ENCODE data around the gene ZNF14.

Gene ZNF14

DNA sequence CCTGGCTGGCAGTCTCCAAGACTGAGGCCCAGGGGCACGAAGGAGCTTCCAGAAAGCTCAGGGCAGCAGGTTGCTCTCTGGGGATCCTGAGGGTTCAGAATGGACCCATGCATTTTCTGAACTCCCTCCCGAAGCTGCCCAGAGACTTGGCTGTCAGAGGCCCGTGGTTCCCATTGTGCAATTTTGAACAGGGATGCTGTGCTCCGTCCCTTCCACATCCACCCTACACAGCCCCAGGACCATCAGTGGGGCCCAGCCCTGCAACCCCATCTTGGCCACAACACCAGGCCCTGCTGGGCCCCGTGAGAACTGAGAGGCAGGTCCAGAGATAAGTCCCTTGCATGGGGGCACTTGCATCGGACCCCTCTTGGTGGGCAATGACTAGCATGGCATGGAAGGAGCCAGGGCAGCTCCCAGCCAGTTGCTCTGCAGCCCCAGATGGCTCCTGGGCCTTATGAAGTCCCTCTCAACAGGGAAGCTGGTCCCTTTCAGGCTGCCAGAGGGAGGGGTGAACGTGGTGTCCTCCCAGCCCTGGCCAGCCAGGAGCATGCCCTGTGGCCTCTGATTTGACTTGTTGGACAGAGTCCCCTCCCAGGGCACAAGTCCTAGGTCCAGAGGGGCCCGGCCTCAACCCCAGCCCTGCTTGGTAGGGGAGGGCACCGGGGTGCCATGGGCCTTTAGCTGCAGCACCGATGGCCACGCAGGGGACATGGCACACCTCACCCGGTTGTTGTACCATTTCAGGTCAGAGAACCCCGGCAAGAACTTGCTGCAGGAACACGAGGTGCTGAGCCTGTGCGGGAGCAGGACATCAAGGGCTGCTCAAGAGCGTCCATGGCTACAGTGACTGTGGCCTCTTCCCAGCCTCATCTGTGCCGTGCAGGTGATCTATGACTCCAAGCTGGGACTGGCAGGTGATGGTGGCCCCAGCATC, 17.3 kb upstream of the ZNF14 start:
- no peak for DNase-seq (ENCODE audit: low spot score)
- in situ Hi-C loops (cut with MboI; ENCODE audit: low pct_unique_long_range_greater_than_20kb, low sequenced_read_pairs, unreplicated experiment) = no loop called here
- TF ChIP-seq CTCF (IDR thresholded peaks at IDR 0.05; ENCODE audit: extremely low read depth, insufficient read depth, missing control alignments) = no peak

DNA sequence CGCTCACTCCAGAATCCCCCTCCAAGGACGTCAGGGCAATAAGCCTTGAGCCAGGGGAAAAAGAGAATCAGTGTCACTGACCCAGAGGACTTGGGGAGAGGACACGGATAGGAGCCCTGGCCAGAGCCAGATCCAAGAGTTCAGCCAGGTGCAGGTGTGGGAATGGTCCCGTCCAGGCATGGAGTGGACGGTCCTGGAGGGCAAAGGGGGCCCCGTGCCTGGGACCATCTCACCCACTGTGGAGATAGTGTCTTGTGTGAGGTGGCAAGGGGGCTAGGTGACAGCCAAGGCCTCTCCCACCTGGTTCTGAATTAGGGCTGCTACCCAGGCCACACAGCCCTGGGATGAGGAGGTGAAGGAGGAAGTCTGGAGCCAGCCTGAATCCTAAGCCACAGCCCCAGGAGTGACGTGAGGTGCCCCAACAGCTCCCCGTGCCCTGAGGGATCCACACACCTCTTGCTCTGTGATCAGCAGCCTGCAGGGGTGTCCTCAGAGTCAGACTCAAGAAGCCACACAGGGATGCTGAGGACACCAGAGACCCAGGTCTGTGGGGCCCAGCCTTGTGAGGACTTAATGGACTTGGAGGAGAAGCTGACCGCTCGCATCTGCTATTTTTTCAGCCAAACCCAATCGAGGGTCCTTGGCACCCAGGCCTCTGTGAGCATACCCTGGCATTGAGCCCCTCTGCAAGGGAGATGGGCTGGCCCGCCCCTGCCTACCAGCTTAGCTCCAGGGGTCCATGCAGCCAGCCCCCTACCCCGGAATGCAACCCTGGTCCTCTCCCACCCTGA, 16.4 kb upstream of the ZNF14 start:
- in situ Hi-C loops (cut with MboI; ENCODE audit: low pct_unique_long_range_greater_than_20kb, low sequenced_read_pairs, unreplicated experiment) = no loop called here
- no peak for TF ChIP-seq CTCF (IDR thresholded peaks at IDR 0.05; ENCODE audit: extremely low read depth, insufficient read depth, missing control alignments)
- no peak for DNase-seq (ENCODE audit: low spot score)

DNA sequence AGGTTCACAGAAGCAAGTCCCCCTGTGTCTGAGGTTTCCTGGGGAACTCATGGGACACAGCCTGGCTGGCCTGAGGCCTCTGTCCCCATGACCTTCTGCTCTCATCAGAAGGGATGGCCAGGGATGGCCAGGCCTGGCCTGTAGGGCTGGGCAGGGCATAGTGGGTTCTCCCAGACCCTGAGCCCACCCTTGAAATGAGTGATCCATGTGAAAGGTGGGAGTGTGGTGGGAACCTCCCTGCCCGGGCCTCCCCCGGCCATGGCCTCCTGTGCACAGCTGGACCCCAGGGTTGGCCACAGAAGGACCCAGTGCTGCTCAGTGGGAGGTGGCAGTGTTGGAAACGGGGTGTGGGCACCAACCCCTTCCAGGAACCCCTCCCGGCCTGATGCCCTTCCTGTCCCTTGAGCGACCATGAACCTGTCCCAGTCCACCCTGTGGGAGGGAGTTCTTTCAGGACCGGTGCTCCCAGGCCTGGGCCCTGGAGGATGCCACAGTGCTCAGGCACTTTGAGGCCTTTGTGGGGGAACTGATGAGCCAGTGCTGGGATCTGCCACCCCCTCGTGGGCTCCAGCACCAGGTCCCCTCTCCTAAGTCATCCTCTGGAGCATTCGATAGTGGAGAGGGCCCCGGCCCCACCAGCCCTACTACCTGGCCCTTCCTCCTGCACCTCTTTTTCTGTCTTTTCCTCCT, 15.5 kb upstream of the ZNF14 start:
- in situ Hi-C loops (cut with MboI; ENCODE audit: low pct_unique_long_range_greater_than_20kb, low sequenced_read_pairs, unreplicated experiment) = no loop called here
- DNase-seq (ENCODE audit: low spot score) = no peak
- no peak for TF ChIP-seq CTCF (IDR thresholded peaks at IDR 0.05; ENCODE audit: extremely low read depth, insufficient read depth, missing control alignments)

DNA sequence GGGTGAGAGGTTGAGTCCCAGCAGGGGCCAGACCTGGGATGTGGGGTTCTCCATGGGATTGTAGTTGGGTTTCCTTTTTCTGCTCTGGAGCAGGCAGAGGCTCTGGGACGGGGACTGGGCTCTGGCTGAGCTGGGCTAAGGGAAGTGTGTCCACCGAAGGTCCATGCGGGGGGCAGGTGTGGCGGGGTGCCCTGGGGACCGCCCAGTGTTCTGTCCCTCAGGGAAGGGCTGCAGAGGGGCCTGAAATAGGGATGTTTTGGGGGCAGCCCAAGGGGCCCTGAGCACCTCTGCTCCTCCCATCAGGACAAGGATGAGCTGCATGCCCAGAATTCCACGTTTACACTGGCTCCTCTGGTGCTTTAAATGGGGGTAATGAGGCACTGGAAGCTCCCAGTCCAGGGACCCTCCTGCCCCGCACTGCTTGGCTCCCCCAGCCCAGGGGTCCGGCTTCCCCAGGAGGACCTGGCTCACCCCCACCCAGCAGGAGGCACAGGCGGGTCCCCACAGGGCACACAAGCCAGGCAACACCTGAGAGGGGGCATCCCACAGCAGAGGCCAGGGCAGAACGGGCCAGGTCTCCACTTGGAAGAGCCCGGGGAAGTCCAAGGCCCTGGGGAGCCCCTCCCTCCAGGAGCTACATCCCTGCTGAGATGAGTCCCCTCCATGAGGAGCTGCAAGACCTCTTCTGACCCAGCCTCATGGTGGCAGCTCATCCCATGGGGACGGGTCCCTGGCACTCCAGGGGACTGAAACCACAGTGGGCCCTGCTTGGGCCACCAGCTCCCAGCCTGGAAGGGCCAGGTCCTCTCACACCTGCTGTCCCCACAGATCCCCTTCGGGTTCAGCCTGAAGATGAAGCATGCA, 14.7 kb upstream of the ZNF14 start:
- no peak for TF ChIP-seq CTCF (IDR thresholded peaks at IDR 0.05; ENCODE audit: extremely low read depth, insufficient read depth, missing control alignments)
- DNase-seq (ENCODE audit: low spot score) = no peak
- in situ Hi-C loops (cut with MboI; ENCODE audit: low pct_unique_long_range_greater_than_20kb, low sequenced_read_pairs, unreplicated experiment) = no loop called here

DNA sequence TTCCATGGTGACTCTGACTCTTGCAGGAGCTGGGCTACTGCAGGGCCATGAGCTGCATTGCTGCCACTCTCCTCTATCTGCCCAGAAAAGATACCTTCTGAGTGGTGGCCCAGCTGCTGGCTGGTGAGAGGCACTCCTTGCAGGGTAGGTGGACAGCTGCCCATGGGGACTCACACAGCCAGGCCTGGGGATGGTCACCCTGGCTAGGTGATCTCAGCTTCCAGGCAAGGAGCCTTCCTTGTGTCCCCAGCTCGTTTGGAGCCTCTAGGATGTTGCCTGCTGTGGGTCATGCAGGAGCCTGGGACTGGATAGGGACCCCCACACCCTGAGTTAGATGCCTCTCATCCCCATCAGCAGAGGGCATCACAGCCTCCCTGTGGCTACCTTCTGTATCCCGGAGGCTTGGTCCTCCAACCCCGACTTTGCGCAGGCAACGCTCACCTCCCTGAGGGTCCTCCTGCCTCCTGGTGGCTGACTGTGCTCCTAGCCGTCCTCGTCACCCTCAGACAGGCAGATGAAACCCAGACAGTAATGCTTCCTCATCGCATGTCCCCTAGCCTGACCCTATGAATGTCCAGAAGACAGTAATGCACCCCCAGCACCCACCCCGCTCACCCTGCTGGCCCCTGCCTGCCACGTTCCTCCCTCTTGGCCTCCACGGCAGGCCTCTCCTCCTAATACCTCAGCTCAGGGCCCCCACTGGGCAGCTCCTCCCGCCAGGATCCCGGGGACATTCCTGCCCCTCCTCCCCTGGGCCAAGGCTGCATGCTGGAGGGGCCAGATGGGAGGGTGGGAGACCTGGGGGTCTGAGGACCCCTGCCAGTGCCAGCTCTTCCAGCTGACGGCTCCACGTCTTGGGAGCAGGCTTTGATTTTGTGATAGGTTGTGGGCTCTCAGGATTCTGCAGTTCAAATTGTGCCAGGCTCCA, 13.6 kb upstream of the ZNF14 start:
- no peak for TF ChIP-seq CTCF (IDR thresholded peaks at IDR 0.05; ENCODE audit: extremely low read depth, insufficient read depth, missing control alignments)
- DNase-seq (ENCODE audit: low spot score) = no peak
- in situ Hi-C loops (cut with MboI; ENCODE audit: low pct_unique_long_range_greater_than_20kb, low sequenced_read_pairs, unreplicated experiment) = no loop called here

All from GM13977 (cell line).